ENCODE data around the gene PSD2. TPM values are rescaled to one million over a fixed set of nuclear protein-coding genes. Genes with fewer than 3 reads are reported as not detected.

The PSD2 gene
- total and polyA plus RNA-seq, 2 experiments from 2014 or later, result 0.08 to 0.10 TPM

- TF ChIP-seq, protein P1, sequence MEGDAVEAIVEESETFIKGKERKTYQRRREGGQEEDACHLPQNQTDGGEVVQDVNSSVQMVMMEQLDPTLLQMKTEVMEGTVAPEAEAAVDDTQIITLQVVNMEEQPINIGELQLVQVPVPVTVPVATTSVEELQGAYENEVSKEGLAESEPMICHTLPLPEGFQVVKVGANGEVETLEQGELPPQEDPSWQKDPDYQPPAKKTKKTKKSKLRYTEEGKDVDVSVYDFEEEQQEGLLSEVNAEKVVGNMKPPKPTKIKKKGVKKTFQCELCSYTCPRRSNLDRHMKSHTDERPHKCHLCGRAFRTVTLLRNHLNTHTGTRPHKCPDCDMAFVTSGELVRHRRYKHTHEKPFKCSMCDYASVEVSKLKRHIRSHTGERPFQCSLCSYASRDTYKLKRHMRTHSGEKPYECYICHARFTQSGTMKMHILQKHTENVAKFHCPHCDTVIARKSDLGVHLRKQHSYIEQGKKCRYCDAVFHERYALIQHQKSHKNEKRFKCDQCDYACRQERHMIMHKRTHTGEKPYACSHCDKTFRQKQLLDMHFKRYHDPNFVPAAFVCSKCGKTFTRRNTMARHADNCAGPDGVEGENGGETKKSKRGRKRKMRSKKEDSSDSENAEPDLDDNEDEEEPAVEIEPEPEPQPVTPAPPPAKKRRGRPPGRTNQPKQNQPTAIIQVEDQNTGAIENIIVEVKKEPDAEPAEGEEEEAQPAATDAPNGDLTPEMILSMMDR (conservative IDR thresholded peaks at IDR 0.05; ENCODE audit: low read depth in 2 of 2), result no peak
Measured at GRCh38 chr5:139867109-139867508, 71.5 kb downstream of the PSD2 start (continued).

DNA sequence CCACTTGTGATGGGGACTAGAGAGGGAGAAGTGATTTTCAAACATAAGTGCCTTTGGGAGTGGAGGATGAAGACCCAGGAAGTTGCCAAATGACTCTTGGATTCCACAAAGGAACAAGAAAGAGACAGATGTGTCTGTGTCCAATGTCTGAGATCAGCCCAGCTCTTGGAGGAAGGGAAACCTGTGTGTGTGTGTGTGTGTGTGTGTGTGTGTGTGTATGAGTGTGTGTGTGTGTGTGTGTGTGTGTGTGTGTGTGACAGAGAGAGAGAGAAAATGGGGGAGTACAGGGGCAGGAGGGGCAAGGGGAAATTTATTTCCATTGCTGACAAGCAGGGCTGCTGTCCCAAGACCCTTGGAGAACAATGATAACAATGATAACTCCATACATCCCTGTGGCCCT lies 72.0 kb downstream of the PSD2 start:
- no peak for DNase-seq (ENCODE audit: low spot score)
- no peaks in the 10 kb centered on the region for H3K9me2 ChIP-seq (ENCODE audit: insufficient read depth)
- Mint-ChIP-seq H3K27me3 (ENCODE audit: insufficient read depth, low read depth, poor library complexity) (peaks cover 4% of the 10 kb centered on the region), H3K27ac (no peak overlapping the region), H3K4me3 (no peak overlapping the region), H3K9me3 (no peaks in the 10 kb centered on the region), H3K36me3 (ENCODE audit: low read depth) (no peaks in the 10 kb centered on the region), H3K4me1 (peaks cover 8% of the 10 kb centered on the region)
- no peak overlapping the region for H3K4me3 ChIP-seq
- H3F3A ChIP-seq (replicated peaks; ENCODE audit: low read depth), result no peaks in the 10 kb centered on the region
- no peak overlapping the region for H3K4me2 ChIP-seq
- no peaks in the 10 kb centered on the region for H3K27me3 ChIP-seq (ENCODE audit: insufficient read depth)
- H3K4me1 ChIP-seq (ENCODE audit: insufficient read depth), result 0 out of 2 replicates have a peak, but pooled peaks cover 4% of the 10 kb centered on the region
- no peak overlapping the region for H3K27ac ChIP-seq (ENCODE audit: low read depth)
- no peak for ATAC-seq
- H4K20me1 ChIP-seq (replicated peaks; ENCODE audit: insufficient read depth), result no peaks in the 10 kb centered on the region
- H3K79me2 ChIP-seq (replicated peaks; ENCODE audit: insufficient read depth), result no peaks in the 10 kb centered on the region
- no peaks in the 10 kb centered on the region for H3K36me3 ChIP-seq (ENCODE audit: insufficient read depth)
- H2AFZ ChIP-seq, result no peak overlapping the region
- TF ChIP-seq POLR2AphosphoS5 (IDR thresholded peaks at IDR 0.05; ENCODE audit: low read depth), result no peak
- TF ChIP-seq, protein P2, sequence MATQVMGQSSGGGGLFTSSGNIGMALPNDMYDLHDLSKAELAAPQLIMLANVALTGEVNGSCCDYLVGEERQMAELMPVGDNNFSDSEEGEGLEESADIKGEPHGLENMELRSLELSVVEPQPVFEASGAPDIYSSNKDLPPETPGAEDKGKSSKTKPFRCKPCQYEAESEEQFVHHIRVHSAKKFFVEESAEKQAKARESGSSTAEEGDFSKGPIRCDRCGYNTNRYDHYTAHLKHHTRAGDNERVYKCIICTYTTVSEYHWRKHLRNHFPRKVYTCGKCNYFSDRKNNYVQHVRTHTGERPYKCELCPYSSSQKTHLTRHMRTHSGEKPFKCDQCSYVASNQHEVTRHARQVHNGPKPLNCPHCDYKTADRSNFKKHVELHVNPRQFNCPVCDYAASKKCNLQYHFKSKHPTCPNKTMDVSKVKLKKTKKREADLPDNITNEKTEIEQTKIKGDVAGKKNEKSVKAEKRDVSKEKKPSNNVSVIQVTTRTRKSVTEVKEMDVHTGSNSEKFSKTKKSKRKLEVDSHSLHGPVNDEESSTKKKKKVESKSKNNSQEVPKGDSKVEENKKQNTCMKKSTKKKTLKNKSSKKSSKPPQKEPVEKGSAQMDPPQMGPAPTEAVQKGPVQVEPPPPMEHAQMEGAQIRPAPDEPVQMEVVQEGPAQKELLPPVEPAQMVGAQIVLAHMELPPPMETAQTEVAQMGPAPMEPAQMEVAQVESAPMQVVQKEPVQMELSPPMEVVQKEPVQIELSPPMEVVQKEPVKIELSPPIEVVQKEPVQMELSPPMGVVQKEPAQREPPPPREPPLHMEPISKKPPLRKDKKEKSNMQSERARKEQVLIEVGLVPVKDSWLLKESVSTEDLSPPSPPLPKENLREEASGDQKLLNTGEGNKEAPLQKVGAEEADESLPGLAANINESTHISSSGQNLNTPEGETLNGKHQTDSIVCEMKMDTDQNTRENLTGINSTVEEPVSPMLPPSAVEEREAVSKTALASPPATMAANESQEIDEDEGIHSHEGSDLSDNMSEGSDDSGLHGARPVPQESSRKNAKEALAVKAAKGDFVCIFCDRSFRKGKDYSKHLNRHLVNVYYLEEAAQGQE (IDR thresholded peaks at IDR 0.05; ENCODE audit: unreplicated experiment), result no peak
- TF ChIP-seq ZNF331 (CRISPR knock-in tag; IDR thresholded peaks at IDR 0.05; ENCODE audit: low read depth), result no peak
- no peak for TF ChIP-seq ETS1 (IDR thresholded peaks at IDR 0.05)
- TF ChIP-seq NANOG (IDR thresholded peaks at IDR 0.05; ENCODE audit: borderline replicate concordance), result no peak
- TF ChIP-seq, protein P1 (conservative IDR thresholded peaks at IDR 0.05; ENCODE audit: low read depth in 2 of 2), result no peak
- TF ChIP-seq STAT1 (IDR thresholded peaks at IDR 0.05; ENCODE audit: unreplicated experiment), result no peak
- TF ChIP-seq ZNF114 (CRISPR knock-in tag; IDR thresholded peaks at IDR 0.05), result no peak
- TF ChIP-seq CREB1 (CRISPR knock-in tag; IDR thresholded peaks at IDR 0.05; ENCODE audit: low read depth), result no peak
- TF ChIP-seq, protein P3, sequence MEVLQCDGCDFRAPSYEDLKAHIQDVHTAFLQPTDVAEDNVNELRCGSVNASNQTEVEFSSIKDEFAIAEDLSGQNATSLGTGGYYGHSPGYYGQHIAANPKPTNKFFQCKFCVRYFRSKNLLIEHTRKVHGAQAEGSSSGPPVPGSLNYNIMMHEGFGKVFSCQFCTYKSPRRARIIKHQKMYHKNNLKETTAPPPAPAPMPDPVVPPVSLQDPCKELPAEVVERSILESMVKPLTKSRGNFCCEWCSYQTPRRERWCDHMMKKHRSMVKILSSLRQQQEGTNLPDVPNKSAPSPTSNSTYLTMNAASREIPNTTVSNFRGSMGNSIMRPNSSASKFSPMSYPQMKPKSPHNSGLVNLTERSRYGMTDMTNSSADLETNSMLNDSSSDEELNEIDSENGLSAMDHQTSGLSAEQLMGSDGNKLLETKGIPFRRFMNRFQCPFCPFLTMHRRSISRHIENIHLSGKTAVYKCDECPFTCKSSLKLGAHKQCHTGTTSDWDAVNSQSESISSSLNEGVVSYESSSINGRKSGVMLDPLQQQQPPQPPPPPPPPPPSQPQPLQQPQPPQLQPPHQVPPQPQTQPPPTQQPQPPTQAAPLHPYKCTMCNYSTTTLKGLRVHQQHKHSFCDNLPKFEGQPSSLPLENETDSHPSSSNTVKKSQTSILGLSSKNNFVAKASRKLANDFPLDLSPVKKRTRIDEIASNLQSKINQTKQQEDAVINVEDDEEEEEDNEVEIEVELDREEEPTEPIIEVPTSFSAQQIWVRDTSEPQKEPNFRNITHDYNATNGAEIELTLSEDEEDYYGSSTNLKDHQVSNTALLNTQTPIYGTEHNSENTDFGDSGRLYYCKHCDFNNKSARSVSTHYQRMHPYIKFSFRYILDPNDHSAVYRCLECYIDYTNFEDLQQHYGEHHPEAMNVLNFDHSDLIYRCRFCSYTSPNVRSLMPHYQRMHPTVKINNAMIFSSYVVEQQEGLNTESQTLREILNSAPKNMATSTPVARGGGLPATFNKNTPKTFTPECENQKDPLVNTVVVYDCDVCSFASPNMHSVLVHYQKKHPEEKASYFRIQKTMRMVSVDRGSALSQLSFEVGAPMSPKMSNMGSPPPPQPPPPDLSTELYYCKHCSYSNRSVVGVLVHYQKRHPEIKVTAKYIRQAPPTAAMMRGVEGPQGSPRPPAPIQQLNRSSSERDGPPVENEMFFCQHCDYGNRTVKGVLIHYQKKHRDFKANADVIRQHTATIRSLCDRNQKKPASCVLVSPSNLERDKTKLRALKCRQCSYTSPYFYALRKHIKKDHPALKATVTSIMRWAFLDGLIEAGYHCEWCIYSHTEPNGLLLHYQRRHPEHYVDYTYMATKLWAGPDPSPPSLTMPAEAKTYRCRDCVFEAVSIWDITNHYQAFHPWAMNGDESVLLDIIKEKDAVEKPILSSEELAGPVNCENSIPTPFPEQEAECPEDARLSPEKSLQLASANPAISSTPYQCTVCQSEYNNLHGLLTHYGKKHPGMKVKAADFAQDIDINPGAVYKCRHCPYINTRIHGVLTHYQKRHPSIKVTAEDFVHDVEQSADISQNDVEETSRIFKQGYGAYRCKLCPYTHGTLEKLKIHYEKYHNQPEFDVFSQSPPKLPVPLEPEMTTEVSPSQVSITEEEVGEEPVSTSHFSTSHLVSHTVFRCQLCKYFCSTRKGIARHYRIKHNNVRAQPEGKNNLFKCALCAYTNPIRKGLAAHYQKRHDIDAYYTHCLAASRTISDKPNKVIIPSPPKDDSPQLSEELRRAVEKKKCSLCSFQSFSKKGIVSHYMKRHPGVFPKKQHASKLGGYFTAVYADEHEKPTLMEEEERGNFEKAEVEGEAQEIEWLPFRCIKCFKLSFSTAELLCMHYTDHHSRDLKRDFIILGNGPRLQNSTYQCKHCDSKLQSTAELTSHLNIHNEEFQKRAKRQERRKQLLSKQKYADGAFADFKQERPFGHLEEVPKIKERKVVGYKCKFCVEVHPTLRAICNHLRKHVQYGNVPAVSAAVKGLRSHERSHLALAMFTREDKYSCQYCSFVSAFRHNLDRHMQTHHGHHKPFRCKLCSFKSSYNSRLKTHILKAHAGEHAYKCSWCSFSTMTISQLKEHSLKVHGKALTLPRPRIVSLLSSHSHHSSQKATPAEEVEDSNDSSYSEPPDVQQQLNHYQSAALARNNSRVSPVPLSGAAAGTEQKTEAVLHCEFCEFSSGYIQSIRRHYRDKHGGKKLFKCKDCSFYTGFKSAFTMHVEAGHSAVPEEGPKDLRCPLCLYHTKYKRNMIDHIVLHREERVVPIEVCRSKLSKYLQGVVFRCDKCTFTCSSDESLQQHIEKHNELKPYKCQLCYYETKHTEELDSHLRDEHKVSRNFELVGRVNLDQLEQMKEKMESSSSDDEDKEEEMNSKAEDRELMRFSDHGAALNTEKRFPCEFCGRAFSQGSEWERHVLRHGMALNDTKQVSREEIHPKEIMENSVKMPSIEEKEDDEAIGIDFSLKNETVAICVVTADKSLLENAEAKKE (CRISPR knock-in tag; IDR thresholded peaks at IDR 0.05), result no peak
- TF ChIP-seq JUNB (IDR thresholded peaks at IDR 0.05; ENCODE audit: unreplicated experiment), result no peak
